ENCODE results near the gene YIPF4. TPM values are rescaled to one million over a fixed set of nuclear protein-coding genes. Genes with fewer than 3 reads are reported as not detected.

YIPF4 gene
- polyA plus RNA-seq, 1 donor (not counting 4 experiments of a cell fraction or from before 2014, with no cell fraction given) = 22.7 TPM

- Histone ChIP-seq H4K20me1 (ENCODE audit: control insufficient read depth, extremely low read depth, insufficient read depth, low read length) (peaks cover 4% of the 10 kb centered on the region), H3K4me2 (ENCODE audit: control insufficient read depth, extremely low read depth, insufficient read depth, low read depth, low read length) (peak within 1 kb of the TSS; percentile 85), H3K36me3 (ENCODE audit: control insufficient read depth in 2 of 2, extremely low read depth in 1 of 2, insufficient read depth in 2 of 2, low read length in 2 of 2) (peaks cover 0 to 6% of the 10 kb centered on the region in 2 experiments), H3K79me2 (ENCODE audit: control insufficient read depth, insufficient read depth, low read length) (peaks cover 48% of the 10 kb centered on the region), H3K9ac (ENCODE audit: control insufficient read depth, extremely low read depth, insufficient read depth, low read length) (peak within 1 kb of the TSS; percentile 87), H2AFZ (ENCODE audit: control insufficient read depth, low read length) (peak within 1 kb of the TSS; percentile 80), H3K4me1 (ENCODE audit: control insufficient read depth, extremely low read depth, insufficient read depth, low read length) (peaks cover 15% of the 10 kb centered on the region), H3K9me3 (ENCODE audit: control insufficient read depth, low read depth, low read length) (no peaks in the 10 kb centered on the region), H3K9me1 (ENCODE audit: control insufficient read depth, extremely low read depth, insufficient read depth, low read length) (peaks cover 2% of the 10 kb centered on the region), H3K4me3 (ENCODE audit: control insufficient read depth in 2 of 3, extremely low read depth in 1 of 3, insufficient read depth in 2 of 3, low read depth in 1 of 3, low read length in 3 of 3) (peak within 1 kb of the TSS; percentile 83 to 97 (median 94)), H3K27me3 (ENCODE audit: control insufficient read depth, extremely low read depth, insufficient read depth, low read length) (no peaks in the 10 kb centered on the region), H3K27ac (ENCODE audit: control insufficient read depth, insufficient read depth, low read length) (peak within 1 kb of the TSS; percentile 79)
- FAIRE-seq = no peak
- peak; percentile 46 for DNase-seq (ENCODE audit: low read depth, low spot score)
- dilution Hi-C loops (cut with MboI; ENCODE audit: extremely low pct_ligation_motif_present, low sequenced_read_pairs) = no loop called here
- TF ChIP-seq EZH2 (IDR thresholded peaks at IDR 0.05; ENCODE audit: low read length) (no peak), CTCF (optimal IDR thresholded peaks at IDR 0.05 in 1 of 3, IDR thresholded peaks at IDR 0.05 in 1 of 3, conservative IDR thresholded peaks at IDR 0.05 in 1 of 3; ENCODE audit: extremely low read depth in 1 of 3, insufficient read depth in 2 of 3, low read length in 3 of 3) (no peak)
Measured at GRCh38 chr2:32356681-32357317, 79.1 kb downstream of the YIPF4 start, which contains the start of gene BIRC6. Gene BIRC6 (plus strand): TSS chr2:32357023. CDS start chr2:32357162, 139 bp downstream.

- Histone ChIP-seq H3K9me1 (ENCODE audit: control insufficient read depth, extremely low read depth, insufficient read depth, low read length) (peaks cover 2% of the 10 kb centered on the region), H3K27ac (ENCODE audit: control insufficient read depth, insufficient read depth, low read length) (peak overlapping the region; percentile 79), H3K79me2 (ENCODE audit: control insufficient read depth, insufficient read depth, low read length) (peaks cover 55% of the 10 kb centered on the region), H3K9ac (ENCODE audit: control insufficient read depth, extremely low read depth, insufficient read depth, low read length) (peak overlapping the region; percentile 87), H3K4me3 (ENCODE audit: control insufficient read depth in 2 of 3, extremely low read depth in 1 of 3, insufficient read depth in 2 of 3, low read depth in 1 of 3, low read length in 3 of 3) (peak overlapping the region; percentile 83 to 97 (median 94)), H3K4me1 (ENCODE audit: control insufficient read depth, extremely low read depth, insufficient read depth, low read length) (peaks cover 15% of the 10 kb centered on the region), H3K4me2 (ENCODE audit: control insufficient read depth, extremely low read depth, insufficient read depth, low read depth, low read length) (peak overlapping the region; percentile 90), H3K27me3 (ENCODE audit: control insufficient read depth, extremely low read depth, insufficient read depth, low read length) (no peaks in the 10 kb centered on the region), H3K36me3 (ENCODE audit: control insufficient read depth in 2 of 2, extremely low read depth in 1 of 2, insufficient read depth in 2 of 2, low read length in 2 of 2) (peaks cover 0 to 6% of the 10 kb centered on the region in 2 experiments), H3K9me3 (ENCODE audit: control insufficient read depth, low read depth, low read length) (no peaks in the 10 kb centered on the region), H4K20me1 (ENCODE audit: control insufficient read depth, extremely low read depth, insufficient read depth, low read length) (peaks cover 4% of the 10 kb centered on the region), H2AFZ (ENCODE audit: control insufficient read depth, low read length) (peak overlapping the region; percentile 80)
- TF ChIP-seq EZH2 (IDR thresholded peaks at IDR 0.05; ENCODE audit: low read length) (no peak), CTCF (optimal IDR thresholded peaks at IDR 0.05 in 1 of 3, IDR thresholded peaks at IDR 0.05 in 1 of 3, conservative IDR thresholded peaks at IDR 0.05 in 1 of 3; ENCODE audit: extremely low read depth in 1 of 3, insufficient read depth in 2 of 3, low read length in 3 of 3) (no peak)
- FAIRE-seq = no peak
- dilution Hi-C loops (cut with MboI; ENCODE audit: extremely low pct_ligation_motif_present, low sequenced_read_pairs) = no loop called here
- no peak for DNase-seq (ENCODE audit: low read depth, low spot score)
Measured at GRCh38 chr2:32357318-32358110, 79.8 kb downstream of the YIPF4 start.

Measured in keratinocyte (primary cell).